Stimulated activated CD4-positive, alpha-beta T cell treated with anti-CD3 and anti-CD28 coated beads, Interleukin-1b, Interleukin-23, amount 100 ng/mL, for 48 hours (primary cell): ENCODE measurements around the gene MMP26.
"Not testable (repeated sequence)": the region's sequence is repeated elsewhere in the genome, so short reads cannot be mapped to it uniquely, and the experiment has no call there.

Experiments used
- DNase-seq: peaks from one replicate; pipeline ENCODE4 v3.0.0-alpha.2; 2020

Gene MMP26

GRCh38 chr11:4704054-4704789, at the start of gene MMP26:
MMP26 (plus strand) TSS chr11:4704784.
- DNase-seq, result no peak

- no peak for DNase-seq
These were observed 45.7 kb upstream of the MMP26 start for GRCh38 chr11:4658629-4659445.

DNA sequence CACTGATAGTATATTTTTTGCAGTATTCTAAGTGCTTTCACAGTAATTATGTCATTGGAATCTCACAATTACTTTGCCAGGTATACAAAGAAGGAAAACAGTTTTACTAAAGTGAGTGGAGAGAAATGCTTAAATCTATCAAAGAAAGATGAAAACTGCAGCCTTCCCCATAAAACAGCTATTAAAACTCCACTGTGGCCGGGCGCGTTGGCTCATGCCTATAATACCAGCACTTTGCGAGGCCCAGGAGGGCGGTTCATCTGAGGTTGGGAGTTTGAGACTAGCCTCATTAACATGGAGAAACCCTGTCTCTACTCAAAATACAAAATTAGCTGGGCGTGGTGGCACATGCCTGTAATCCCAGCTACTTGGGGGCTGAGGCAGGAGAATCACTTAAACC, 41.7 kb upstream of the MMP26 start:
- no peak for DNase-seq

- no peak for DNase-seq
These were observed 40.4 kb upstream of the MMP26 start for GRCh38 chr11:4664183-4664582.

DNA sequence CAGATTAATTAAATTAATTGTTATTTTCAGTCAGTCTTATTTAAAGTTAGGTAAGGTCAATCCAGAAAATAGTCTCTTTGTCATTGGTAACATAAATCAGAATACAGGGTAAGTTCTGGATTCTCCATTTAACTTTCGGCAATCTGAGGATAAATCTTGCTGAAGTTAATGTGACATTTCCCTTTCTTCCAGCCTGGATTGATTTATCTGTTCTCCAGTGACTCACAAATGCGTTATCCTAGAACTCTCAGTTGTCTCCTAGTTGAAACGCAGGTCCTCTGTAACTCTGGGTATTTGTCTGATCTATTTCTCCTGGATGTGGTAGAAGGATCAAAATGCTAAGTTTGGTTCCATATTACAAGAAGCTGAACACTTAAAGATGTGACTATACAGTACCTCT, 39.8 kb upstream of the MMP26 start:
- no peak for DNase-seq

DNA sequence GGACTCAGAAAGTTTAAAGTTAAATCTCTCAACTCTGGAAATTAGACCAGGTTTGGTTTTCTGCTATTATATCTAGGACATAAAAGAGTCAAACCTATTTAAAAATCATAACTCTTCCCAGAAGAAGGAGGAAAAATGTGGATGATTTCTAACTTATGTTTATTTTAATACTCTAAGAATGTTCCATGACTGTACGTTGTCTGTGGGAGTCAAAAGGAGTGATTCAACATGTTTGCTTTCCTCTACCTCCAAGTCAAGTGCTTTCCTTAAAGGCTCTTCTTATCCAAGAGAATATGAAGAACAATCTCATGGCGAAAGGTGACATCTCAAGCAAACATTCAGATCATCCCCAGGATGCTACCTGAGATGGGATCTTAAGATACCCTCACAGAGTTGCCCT, 39.2 kb upstream of the MMP26 start:
- DNase-seq, result no peak

- no peak for DNase-seq
These were observed 32.8 kb upstream of the MMP26 start for GRCh38 chr11:4671741-4672140.

GRCh38 chr11:4672470-4672869, 32.1 kb upstream of the MMP26 start:
- no peak for DNase-seq

DNA sequence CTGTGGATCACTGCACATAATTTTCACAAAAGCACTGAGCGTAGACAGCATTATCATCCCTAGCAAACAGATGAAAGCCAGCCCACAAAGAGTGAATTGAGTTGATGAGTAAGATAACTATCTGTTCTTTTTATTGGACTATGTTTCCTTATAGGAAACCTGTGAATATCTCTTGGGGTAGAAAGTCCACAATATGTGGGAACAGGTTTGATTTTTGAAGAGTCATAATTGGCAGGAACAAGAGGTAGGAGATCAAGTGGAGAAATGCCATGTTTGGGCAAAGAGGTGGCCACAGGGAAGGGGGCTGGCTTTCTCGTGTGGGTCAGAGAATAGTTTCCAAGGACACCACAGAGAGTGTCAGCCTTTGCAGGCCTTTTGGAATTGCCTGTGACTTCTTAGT, 30.8 kb upstream of the MMP26 start:
- DNase-seq, result no peak

GRCh38 chr11:4677948-4678347, 26.6 kb upstream of the MMP26 start:
- no peak for DNase-seq

DNA sequence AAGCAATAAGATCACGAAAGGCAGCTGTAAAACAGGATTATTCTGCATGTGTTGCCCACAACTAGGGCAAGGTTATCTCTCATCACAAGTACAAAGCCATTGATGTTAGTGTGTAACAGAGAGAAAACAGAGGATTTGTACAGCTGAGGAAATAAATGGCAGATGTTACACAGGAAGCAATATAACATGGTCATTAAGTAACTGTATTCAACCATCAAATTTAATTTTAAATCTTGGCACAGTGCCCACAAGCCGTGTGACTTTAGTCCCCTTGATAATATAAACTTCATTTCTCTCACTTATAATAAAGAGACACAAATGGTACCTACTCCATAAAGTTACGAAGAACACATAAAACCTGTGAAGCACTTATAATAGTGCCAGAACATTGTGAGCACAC, 24.2 kb upstream of the MMP26 start:
- no peak for DNase-seq

DNA sequence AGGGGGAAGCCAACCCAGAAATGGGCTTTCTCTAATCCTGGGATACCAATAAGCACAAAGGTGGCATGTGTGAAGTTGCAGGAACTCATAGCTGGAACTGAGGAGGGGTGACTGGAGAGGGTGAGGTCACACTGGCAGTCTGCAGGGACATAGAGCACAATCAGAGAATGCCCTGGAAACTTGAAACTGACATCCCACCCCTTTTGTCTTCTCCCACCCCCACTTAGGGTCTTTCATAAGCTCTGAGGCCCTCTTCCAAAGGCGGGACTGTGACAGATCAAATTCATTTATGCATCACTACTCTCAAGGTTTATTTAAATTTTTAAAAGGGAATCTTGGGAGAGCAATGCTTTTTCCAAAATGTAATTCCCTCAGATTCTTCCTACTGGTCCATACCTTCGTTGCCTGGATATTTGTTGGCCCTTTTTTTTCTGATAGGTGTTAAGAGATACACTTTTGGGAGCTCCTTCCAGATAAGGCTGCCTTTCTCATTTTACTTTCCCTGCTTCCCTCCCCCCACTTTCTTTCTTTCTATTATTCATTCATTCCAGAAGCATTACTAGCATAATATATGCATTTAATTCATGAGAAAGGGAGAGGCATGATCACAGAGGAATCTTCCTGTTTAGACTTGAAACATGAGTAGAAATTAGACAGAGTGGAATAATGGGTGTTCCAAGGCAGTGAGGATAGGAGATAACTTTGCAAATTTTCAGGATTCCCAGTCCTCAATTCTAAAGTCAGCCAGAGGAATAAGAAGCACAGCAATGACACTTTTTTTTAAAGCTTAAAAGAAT, 21.8 kb upstream of the MMP26 start:
- DNase-seq, result no peak

- DNase-seq, result no peak
These were observed 19.8 kb upstream of the MMP26 start for GRCh38 chr11:4684631-4685285.

DNA sequence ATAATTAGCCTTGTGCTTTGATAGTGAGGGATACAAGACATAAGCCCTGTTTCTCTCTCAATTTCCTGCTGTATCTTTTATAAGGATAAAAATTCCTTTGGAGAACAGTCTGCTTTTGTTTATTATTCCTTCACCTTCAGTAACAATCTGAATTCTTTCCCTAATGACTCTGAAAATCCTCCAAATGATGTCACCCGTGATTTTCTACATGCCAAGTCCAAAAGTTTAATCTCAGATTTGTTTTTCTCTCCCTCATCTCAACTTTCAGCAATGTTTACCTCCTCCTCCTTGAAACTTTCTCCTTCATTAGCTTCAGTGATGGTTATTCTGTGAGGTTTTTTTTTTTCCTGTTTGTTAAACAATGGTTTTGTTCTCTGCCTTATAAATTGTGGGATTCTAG, 9.1 kb upstream of the MMP26 start:
- no peak for DNase-seq

DNA sequence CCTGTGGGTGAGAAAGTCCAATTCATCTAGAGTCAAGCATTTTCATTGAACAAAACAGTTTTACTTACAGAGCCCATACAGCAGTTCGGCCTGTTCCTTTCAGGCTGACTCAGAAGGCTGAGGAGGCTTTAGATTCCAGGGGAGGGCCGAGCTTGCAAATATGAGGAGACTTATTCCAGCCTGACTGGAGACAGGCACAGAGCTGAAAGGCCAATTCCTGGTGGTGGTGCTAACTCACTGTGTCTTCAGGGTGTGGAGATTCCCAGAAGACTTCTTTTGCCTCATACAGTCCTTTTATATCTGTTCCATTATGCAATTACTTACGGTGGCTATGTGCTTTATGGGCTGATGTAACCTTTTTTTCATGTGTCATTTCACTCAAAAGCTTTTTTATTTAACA, 7.0 kb upstream of the MMP26 start, which contains the start of gene OR51E2:
Gene OR51E2 (minus strand): TSS at position 269 of the 400 bp plus-strand sequence. CDS start 15,142 bp downstream, outside the sequence.
- DNase-seq, result no peak

DNA sequence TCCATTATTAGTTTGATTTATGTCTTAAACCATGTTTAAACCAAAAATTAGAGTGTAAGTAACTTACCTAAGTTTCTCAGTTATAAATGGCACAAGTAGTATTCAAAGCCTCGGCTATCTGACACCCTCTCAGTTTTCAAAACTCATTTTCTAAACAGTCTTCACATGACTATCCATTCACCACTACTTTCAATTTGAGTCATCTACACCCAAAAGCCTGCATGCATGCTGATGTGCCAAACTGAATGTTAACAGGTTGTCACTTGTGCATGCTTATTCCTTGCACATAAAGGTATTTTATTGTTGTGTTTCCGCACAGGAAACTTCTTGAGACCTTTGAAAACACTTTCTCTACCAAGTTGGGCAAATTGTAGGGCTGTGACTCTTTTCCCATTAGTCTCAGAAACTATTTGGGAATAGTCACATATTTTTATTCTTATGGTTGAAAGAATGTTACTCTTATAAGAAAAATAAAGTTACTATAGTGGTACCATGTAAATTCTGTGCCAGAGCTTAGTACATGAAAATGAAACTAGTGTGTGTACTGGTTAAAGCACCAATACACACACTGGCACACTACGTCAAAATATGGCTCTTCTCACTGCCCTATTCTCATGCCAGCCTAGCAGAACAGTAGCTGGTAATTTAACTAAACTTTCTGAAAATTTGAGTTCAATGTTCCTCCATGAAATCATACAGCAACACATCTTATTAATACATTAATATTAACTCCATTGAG, 4.7 kb upstream of the MMP26 start:
- no peak for DNase-seq

DNA sequence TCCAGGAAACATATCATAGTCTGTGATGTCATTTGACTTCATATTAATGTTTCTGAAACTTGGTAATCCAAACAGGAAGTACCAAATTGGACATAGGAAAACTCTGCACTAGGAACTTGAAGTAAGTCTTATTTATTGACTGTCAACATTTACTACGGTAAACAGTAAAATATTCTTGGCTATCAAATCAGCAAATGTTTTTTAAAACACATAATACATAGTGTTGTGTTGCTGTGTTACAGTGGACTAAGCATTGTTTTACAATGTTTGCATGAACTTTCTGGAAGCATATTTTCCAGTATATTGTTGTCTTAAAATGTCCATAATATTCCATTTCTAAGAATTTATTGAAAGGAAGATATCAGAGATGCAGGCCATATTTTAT, 4.2 kb upstream of the MMP26 start:
- no peak for DNase-seq

GRCh38 chr11:4704790-4705334, 278 bp downstream of the MMP26 start:
- no peak for DNase-seq

DNA sequence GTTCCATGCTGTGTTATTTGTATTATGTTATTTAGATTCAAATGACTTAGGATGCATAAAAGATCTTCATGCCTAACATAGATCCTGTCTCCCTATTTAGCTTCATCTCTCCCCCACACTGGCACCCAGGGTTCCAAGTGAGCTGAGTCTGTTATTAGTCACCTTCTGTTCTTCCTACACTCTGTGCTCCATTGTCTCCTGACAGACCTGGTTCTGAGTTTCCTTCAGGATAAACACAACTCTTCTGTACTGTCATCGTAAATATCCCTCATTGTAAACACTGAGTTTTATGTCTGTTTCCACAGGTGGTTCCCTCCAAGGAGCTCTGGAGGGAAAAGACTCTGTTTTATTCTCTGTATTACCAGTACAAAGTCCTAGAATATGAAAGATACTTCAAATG, 8.7 kb downstream of the MMP26 start:
- no peak for DNase-seq

DNA sequence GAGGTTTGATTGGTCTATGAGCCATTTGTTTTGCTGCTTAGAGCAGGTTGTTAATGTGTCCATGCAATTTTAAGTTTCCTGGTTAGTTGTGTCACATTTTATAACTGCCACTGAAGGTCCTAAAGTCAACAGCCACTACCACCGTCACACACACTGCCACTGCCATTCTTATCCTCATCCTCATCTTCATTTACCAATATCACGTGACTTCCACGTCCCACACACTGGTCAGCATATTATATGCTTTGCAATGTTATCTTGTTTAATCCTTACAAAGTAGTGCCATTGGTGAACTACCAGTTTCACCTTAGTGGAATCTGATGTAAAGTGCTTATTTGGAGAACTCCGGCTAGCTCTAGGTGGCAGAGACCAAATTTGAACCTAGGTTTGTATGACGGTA, 9.7 kb downstream of the MMP26 start:
- no peak for DNase-seq

DNA sequence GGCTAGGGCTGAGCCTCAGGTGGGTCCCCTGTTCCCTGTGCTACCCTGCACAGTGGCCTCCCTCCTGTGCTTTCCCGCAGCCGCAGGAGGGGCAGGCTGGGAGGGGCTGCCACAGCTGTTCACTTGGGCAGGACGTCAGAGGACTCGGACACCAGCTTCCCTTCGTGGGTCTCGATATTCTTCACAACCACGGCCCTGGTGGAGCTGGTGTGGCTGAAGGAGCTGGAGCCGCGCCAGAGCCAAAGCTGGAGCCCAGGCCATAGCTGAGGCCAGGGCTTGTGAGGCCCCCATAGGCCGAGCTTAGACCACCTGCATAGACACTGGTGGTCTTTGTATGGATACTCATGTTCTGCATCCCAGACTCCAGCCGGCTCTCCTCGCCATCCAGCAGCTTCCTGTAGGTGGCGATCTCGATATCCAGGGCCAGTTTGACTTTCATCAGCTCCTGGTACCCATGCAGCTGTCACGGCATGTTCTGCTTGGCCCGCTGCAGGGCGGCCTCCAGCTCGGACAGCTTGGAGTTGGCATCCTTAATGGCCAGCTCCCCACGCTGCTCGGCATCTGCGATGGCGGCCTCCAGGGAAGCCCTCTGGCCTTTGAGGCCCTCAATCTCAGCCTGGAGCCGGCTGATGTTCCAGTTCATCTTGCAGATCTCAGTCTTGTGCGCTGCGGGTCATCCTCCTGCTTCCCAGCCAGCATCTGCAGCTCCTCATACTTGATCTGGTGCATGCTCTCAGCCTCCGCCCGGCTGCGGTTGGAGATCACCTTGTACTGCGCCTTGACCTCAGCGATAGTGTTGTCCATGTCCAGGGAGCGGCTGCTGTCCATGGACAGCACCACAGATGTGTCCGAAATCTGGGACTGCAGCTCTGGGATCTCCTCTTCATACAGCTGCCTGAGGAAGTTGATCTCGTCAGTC, 18.3 kb downstream of the MMP26 start:
- not testable (repeated sequence) for DNase-seq
